Measurements from ENCODE around the gene NRDC. TPM values are rescaled to one million over a fixed set of nuclear protein-coding genes. Genes with fewer than 3 reads are reported as not detected.
"Not testable (repeated sequence)": the region's sequence is repeated elsewhere in the genome, so short reads cannot be mapped to it uniquely, and the experiment has no call there.

NRDC gene
- total RNA-seq, 3 donors from 2014 or later, result 83.3 to 119 (median 91.4) TPM

DNA sequence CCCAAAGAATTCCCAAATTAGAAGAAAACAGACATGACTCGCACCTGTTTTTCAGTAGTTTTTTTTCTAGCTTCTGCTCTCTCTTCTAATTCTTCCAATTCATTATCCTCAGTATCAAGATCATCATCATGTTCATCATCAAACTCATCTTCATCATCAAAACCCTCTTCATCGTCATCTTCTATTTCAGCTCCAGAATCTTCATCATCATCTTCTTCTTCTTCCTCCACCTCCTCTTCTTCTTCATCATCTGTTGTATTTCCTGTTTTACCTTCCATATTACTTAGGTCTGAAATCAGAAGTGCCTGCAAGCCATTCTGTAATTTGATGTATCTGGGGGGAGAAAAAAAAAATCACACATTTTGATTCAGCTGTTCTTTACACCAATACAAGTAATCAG, 38.3 kb downstream of the NRDC start:
- intact Hi-C loops (cut with DNase I, micrococcal nuclease), result no loop called here
- TF ChIP-seq, protein P1, sequence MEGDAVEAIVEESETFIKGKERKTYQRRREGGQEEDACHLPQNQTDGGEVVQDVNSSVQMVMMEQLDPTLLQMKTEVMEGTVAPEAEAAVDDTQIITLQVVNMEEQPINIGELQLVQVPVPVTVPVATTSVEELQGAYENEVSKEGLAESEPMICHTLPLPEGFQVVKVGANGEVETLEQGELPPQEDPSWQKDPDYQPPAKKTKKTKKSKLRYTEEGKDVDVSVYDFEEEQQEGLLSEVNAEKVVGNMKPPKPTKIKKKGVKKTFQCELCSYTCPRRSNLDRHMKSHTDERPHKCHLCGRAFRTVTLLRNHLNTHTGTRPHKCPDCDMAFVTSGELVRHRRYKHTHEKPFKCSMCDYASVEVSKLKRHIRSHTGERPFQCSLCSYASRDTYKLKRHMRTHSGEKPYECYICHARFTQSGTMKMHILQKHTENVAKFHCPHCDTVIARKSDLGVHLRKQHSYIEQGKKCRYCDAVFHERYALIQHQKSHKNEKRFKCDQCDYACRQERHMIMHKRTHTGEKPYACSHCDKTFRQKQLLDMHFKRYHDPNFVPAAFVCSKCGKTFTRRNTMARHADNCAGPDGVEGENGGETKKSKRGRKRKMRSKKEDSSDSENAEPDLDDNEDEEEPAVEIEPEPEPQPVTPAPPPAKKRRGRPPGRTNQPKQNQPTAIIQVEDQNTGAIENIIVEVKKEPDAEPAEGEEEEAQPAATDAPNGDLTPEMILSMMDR (IDR thresholded peaks at IDR 0.05), result no peak
- Histone ChIP-seq H3K4me3 (no peak overlapping the region), H3K9me3 (no peaks in the 10 kb centered on the region), H3K36me3 (ENCODE audit: low read depth) (no peaks in the 10 kb centered on the region), H3K4me1 (ENCODE audit: low read depth) (no peaks in the 10 kb centered on the region)
- DNase-seq, result no peak
- no peak for ATAC-seq

DNA sequence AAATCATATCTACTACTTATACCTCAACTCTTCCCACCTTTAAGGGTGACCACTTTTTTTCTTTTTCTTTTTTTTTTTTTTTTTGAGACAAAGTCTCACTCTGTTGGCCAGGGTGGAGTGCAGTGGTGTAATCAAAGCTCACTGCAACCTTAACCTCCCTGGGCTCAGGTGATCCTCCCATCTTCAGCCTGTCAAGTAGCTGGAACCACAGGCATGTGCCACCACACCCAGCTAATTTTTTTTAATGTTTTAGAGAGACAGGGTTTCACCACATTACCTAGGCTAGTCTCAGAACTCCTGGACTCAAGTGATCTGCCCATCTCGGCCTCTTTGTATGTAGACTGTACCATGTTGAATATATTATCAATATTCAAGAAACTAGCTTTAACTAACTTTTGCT, 39.4 kb downstream of the NRDC start:
- TF ChIP-seq, protein P1 (IDR thresholded peaks at IDR 0.05), result no peak
- intact Hi-C loops (cut with DNase I, micrococcal nuclease), result no loop called here
- H3K4me3 ChIP-seq, result no peak overlapping the region
- H3K4me1 ChIP-seq (ENCODE audit: low read depth), result no peaks in the 10 kb centered on the region
- DNase-seq (no peak), ATAC-seq (no peak)
- H3K9me3 ChIP-seq, result no peaks in the 10 kb centered on the region
- no peaks in the 10 kb centered on the region for H3K36me3 ChIP-seq (ENCODE audit: low read depth)

GRCh38 chr1:51837243-51837642, 41.3 kb downstream of the NRDC start:
- H3K4me3 ChIP-seq, result no peak overlapping the region
- TF ChIP-seq, protein P1 (IDR thresholded peaks at IDR 0.05), result no peak
- DNase-seq (no peak), ATAC-seq (no peak)
- H3K4me1 ChIP-seq (ENCODE audit: low read depth), result no peaks in the 10 kb centered on the region
- no peaks in the 10 kb centered on the region for H3K9me3 ChIP-seq
- intact Hi-C loops (cut with DNase I, micrococcal nuclease), result no loop called here
- H3K36me3 ChIP-seq (ENCODE audit: low read depth), result no peaks in the 10 kb centered on the region

- Histone ChIP-seq H3K9me3 (no peaks in the 10 kb centered on the region), H3K4me1 (ENCODE audit: low read depth) (no peaks in the 10 kb centered on the region), H3K36me3 (ENCODE audit: low read depth) (no peaks in the 10 kb centered on the region), H3K4me3 (no peak overlapping the region)
- ATAC-seq, result no peak
- TF ChIP-seq, protein P1 (IDR thresholded peaks at IDR 0.05), result no peak
- intact Hi-C loops (cut with DNase I, micrococcal nuclease), result no loop called here
- DNase-seq, result no peak
Observed at GRCh38 chr1:51833700-51834099, 44.8 kb downstream of the NRDC start.

DNA sequence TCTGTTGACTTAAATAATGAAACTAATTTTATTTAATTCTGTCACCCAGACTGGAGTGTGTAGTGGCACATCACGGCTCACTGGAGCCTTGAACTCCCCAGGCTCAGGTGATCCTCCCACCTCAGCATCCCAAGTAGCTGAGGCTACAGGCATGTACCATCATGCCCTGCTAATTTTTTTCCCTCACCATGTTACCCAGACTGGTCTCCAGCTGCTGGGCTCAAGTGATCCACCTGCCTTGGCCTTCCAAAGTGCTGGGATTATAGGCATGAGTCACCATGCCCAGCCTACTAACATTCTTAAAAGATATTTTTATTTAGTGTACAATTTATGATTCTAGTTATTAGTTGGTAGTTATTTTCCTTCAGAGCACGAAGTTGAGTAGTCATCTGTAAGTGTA, 49.5 kb downstream of the NRDC start:
- ATAC-seq (no peak), DNase-seq (no peak)
- Histone ChIP-seq H3K36me3 (ENCODE audit: low read depth) (no peaks in the 10 kb centered on the region), H3K9me3 (no peaks in the 10 kb centered on the region), H3K4me3 (no peak overlapping the region), H3K4me1 (ENCODE audit: low read depth) (no peaks in the 10 kb centered on the region)
- TF ChIP-seq, protein P1 (IDR thresholded peaks at IDR 0.05), result no peak
- intact Hi-C loops (cut with DNase I, micrococcal nuclease), result no loop called here

DNA sequence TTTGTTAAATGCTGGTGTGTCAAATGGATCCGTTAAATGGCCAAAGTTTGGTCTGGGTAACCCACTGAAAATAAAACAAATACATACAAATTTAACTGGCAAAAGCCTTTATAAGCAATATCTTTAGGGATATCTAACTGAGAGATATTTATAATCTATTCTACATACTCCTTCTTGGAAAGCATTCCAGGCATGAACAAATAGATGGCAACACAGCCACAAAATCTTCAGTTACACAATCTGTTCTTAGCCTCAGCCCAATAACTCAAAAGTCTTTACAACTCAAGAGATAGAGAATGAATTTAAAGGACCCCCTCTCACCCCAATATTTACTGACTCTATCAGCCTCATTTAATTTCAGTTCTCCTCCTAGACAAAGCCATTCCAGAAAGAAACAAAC, 58.7 kb downstream of the NRDC start:
- intact Hi-C loops (cut with DNase I, micrococcal nuclease), result no loop called here
- Histone ChIP-seq H3K36me3 (ENCODE audit: low read depth) (no peaks in the 10 kb centered on the region), H3K9me3 (no peaks in the 10 kb centered on the region), H3K4me1 (ENCODE audit: low read depth) (peaks cover 3% of the 10 kb centered on the region), H3K4me3 (no peak overlapping the region)
- TF ChIP-seq, protein P1 (IDR thresholded peaks at IDR 0.05), result no peak
- ATAC-seq, result no peak
- no peak for DNase-seq

GRCh38 chr1:51819021-51819420, 59.5 kb downstream of the NRDC start:
- H3K4me3 ChIP-seq; H3K36me3 ChIP-seq (ENCODE audit: low read depth); H3K9me3 ChIP-seq; H3K4me1 ChIP-seq (ENCODE audit: low read depth); DNase-seq; ATAC-seq; intact Hi-C loops (cut with DNase I, micrococcal nuclease): not testable (repeated sequence)

Data from mucosa of descending colon (tissue), 3 donors.